ENCODE data around the gene NBPF6.
"Not testable (repeated sequence)": the region's sequence is repeated elsewhere in the genome, so short reads cannot be mapped to it uniquely, and the experiment has no call there.

GRCh38 chr1:108496856-108497255 is 46.7 kb downstream of the NBPF6 start:
- not testable (repeated sequence) for TF ChIP-seq POLR2AphosphoS5, CTCF, POLR2A, EP300 (IDR thresholded peaks at IDR 0.05)

Data from stomach (tissue), 4 donors.